ENCODE data around the gene DERL3. TPM values are rescaled to one million over a fixed set of nuclear protein-coding genes. Genes with fewer than 3 reads are reported as not detected.

The DERL3 gene
- total and polyA plus RNA-seq, 8 donors: 0.45 to 24.5 (median 7.1) TPM

DNA sequence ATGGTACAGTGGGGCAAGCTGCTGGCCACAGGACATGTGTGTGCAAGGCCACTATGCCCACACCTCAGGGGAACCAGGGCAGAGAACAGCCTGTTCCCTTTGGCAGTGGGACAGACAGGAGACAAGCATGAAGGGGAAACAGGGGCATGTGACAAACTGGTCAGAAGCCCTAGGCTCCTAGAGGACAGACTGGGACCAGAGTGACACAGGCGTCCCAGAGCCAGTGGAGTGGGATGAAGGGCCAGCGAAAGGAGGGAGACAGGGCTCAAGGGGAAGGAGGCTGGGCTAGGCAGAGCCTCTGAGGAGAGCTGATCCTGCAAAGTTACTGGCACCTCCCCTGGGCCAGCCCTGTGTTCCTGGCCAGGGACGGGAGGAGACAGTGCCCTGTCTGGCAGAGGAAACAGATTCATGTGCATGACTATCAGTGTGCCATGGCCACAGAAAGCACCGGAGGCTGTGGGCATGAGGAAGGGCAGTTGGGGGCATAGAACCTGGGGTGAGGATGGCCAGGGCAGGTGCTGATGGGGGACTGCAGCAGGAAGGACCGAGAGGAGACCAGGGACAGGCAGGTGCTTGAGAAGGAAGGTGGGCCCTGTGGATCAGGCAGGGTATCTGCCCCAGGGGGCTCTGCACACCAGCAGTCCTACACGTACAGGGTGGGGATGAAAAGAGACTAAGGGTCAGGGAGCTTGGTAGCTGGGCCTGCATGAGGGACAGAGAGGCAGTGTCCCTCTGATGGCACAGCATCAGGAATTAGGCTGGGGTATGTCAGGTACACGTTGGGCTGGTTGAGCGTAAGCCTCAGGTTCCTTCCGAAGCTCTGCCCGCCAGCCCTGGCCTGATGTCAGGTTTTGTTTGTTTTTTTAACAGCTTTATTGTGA is 9.8 kb downstream of the DERL3 start:
- no peak for TF ChIP-seq POLR2AphosphoS5 (IDR thresholded peaks at IDR 0.05)
- no peak for TF ChIP-seq EP300 (IDR thresholded peaks at IDR 0.05)
- TF ChIP-seq POLR2A (IDR thresholded peaks at IDR 0.05): no peak
- TF ChIP-seq CTCF (IDR thresholded peaks at IDR 0.05): no peak
- 89 to 93% (median 90%) methylated on average over 10 of the region's 10 CpGs for WGBS, 5 donors
- H3K4me1 ChIP-seq: peaks cover 0 to 17% (median 2%) of the 10 kb centered on the region in 4 donors
- DNase-seq: no peak
- no peak overlapping the region for H3K4me3 ChIP-seq
- H3K27ac ChIP-seq: no peak overlapping the region
- intact Hi-C loops (cut with DNase I; ENCODE audit: low total_unique reads): no loop called here
- H3K36me3 ChIP-seq: peaks cover 55 to 100% (median 98%) of the 10 kb centered on the region in 4 donors
- no peaks in the 10 kb centered on the region for H3K9me3 ChIP-seq
- H3K27me3 ChIP-seq: no peaks in the 10 kb centered on the region

DNA sequence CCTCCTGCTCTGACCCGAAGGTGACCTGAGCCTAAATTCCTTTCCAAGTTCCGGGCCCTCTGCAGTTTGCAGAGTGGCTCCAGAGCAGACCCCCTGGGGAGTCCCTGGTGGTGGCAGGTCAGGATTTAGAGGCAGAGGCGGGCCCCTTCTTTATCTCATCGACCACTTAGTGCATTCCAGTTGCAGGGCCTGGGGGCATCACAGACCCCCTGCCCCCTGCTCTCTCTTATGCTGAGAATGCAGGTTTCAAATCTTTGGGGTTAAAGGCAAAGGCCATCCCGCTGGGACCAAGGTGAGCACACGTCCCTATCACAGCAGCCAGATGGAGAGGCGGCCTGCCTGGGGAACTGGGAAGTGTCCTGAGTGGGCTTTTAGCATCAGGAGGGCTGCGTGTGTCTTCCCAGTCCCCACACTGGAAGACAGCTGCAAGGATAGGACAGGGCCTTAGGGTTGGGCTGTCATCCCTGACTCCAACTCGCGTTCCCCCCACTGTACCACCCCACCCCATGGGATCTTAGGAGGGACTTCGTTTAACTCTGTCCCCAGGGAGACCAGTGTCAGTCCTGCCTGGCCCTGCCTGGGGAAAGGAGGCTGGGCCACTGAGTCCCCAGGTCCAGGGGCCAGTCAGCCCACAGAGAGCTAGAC is 11.3 kb downstream of the DERL3 start:
- Histone ChIP-seq H3K27ac (no peak overlapping the region), H3K4me1 (peaks cover 0 to 3% (median 0%) of the 10 kb centered on the region in 4 donors), H3K9me3 (no peaks in the 10 kb centered on the region), H3K27me3 (no peaks in the 10 kb centered on the region), H3K4me3 (no peak overlapping the region), H3K36me3 (peaks cover 55 to 99% (median 98%) of the 10 kb centered on the region in 4 donors)
- intact Hi-C loops (cut with DNase I; ENCODE audit: low total_unique reads): no loop called here
- WGBS, 5 donors: 81 to 87% (median 83%) methylated on average over 7 to 11 of the region's 11 CpGs
- no peak for DNase-seq
- TF ChIP-seq POLR2A (IDR thresholded peaks at IDR 0.05) (no peak), EP300 (IDR thresholded peaks at IDR 0.05) (no peak), POLR2AphosphoS5 (IDR thresholded peaks at IDR 0.05) (no peak), CTCF (IDR thresholded peaks at IDR 0.05) (no peak)

- no peaks in the 10 kb centered on the region for H3K4me1 ChIP-seq
- no peak overlapping the region for H3K4me3 ChIP-seq
- H3K9me3 ChIP-seq: no peaks in the 10 kb centered on the region
- no peak overlapping the region for H3K27ac ChIP-seq
- DNase-seq: peak in 1 of 2 donors; percentile 21
- TF ChIP-seq POLR2AphosphoS5 (IDR thresholded peaks at IDR 0.05) (no peak), EP300 (IDR thresholded peaks at IDR 0.05) (no peak), POLR2A (IDR thresholded peaks at IDR 0.05) (no peak), CTCF (IDR thresholded peaks at IDR 0.05) (no peak)
- no peaks in the 10 kb centered on the region for H3K27me3 ChIP-seq
- intact Hi-C loops (cut with DNase I; ENCODE audit: low total_unique reads): no loop called here
- peaks cover 60 to 99% (median 99%) of the 10 kb centered on the region in 4 donors for H3K36me3 ChIP-seq
- WGBS, 5 donors: 68 to 88% (median 87%) methylated on average over 4 to 15 of the region's 15 CpGs
Observed at GRCh38 chr22:23826510-23827350, 12.1 kb downstream of the DERL3 start.

Data from stomach (tissue), 9 donors.